ENCODE measurements around the gene OPTN.

The OPTN gene

GRCh38 chr10:13100349-13101294, 659 bp downstream of the OPTN start:
- H3K4me1 Mint-ChIP-seq: peaks cover 12% of the 10 kb centered on the region
- H3K27ac Mint-ChIP-seq: no peak overlapping the region
- H3K27me3 Mint-ChIP-seq (ENCODE audit: low read depth, poor library complexity): peaks cover 23% of the 10 kb centered on the region
- no peak for DNase-seq
- TF ChIP-seq, protein P1, sequence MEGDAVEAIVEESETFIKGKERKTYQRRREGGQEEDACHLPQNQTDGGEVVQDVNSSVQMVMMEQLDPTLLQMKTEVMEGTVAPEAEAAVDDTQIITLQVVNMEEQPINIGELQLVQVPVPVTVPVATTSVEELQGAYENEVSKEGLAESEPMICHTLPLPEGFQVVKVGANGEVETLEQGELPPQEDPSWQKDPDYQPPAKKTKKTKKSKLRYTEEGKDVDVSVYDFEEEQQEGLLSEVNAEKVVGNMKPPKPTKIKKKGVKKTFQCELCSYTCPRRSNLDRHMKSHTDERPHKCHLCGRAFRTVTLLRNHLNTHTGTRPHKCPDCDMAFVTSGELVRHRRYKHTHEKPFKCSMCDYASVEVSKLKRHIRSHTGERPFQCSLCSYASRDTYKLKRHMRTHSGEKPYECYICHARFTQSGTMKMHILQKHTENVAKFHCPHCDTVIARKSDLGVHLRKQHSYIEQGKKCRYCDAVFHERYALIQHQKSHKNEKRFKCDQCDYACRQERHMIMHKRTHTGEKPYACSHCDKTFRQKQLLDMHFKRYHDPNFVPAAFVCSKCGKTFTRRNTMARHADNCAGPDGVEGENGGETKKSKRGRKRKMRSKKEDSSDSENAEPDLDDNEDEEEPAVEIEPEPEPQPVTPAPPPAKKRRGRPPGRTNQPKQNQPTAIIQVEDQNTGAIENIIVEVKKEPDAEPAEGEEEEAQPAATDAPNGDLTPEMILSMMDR (IDR thresholded peaks at IDR 0.05): no peak
- H3K9me3 Mint-ChIP-seq: no peaks in the 10 kb centered on the region
- no peaks in the 10 kb centered on the region for H3K36me3 Mint-ChIP-seq (ENCODE audit: low read depth)
- H3K4me3 Mint-ChIP-seq: peak overlapping the region; percentile 78

DNA sequence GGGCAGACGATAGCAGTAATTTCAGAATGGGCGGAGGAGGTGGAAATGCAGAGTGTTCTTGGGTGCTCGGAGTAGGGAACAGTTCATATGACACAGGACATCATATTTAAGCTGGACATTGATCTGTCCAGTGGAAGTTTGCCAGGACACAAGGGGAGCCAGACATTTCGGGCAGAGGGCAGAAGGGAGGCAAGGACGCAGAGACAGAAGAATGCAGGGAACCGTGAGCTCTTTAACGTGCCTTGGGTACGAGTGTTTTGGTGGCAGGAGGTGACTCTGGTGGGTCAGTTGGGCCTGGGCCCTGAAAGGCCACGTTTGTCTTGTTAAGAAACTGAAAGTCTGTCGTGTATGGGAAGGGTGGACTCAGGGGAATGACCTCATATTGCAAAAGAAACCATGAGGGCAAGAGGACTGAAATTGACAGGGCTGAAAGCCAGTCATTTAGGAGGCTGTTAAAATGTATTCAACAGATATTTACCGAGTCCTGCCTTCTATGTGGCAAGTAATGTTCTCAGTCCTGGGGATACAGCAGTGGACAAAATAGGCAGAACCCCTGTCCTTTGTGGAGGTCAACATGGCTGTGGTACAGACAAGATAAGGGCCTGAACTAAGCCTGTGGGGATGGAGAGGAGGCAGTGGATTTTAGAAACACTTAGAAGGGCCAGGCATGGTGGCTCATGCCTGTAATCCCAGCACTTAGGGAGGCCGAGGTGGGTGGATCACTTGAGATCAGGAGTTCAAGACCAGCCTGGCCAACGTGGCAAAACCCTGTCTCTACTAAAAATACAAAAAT, 2.2 kb downstream of the OPTN start:
- Mint-ChIP-seq H3K36me3 (ENCODE audit: low read depth) (no peaks in the 10 kb centered on the region), H3K4me1 (peaks cover 12% of the 10 kb centered on the region), H3K27me3 (ENCODE audit: low read depth, poor library complexity) (peaks cover 17% of the 10 kb centered on the region), H3K4me3 (no peak overlapping the region), H3K27ac (no peak overlapping the region), H3K9me3 (no peaks in the 10 kb centered on the region)
- TF ChIP-seq, protein P1 (IDR thresholded peaks at IDR 0.05): no peak
- no peak for DNase-seq

DNA sequence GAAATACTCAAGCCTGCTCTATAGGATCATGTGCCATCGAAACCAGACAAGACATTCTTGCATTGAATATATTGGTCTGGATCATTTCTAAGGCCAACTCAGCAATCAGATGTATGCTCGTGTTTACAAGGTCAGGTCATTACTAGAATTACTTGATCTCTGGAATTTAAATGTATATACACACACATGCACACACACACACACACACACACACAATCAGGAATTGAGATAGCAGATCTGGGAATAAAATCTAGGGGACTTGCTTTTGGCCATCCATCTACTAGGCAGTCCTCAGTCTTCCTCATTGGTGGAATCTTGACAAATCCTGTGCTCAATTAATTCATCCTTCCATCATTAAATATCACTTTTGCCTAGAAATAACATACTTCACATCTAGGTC, 3.6 kb downstream of the OPTN start:
- no peaks in the 10 kb centered on the region for H3K9me3 Mint-ChIP-seq
- no peak for DNase-seq
- H3K27me3 Mint-ChIP-seq (ENCODE audit: low read depth, poor library complexity): peaks cover 17% of the 10 kb centered on the region
- no peak overlapping the region for H3K27ac Mint-ChIP-seq
- TF ChIP-seq, protein P1 (IDR thresholded peaks at IDR 0.05): no peak
- no peak overlapping the region for H3K4me3 Mint-ChIP-seq
- H3K36me3 Mint-ChIP-seq (ENCODE audit: low read depth): no peaks in the 10 kb centered on the region
- H3K4me1 Mint-ChIP-seq: peaks cover 12% of the 10 kb centered on the region

- Mint-ChIP-seq H3K4me1 (peaks cover 7% of the 10 kb centered on the region), H3K4me3 (no peak overlapping the region)
- no peak for DNase-seq
These were observed 4.7 kb downstream of the OPTN start for GRCh38 chr10:13104697-13105096.

DNA sequence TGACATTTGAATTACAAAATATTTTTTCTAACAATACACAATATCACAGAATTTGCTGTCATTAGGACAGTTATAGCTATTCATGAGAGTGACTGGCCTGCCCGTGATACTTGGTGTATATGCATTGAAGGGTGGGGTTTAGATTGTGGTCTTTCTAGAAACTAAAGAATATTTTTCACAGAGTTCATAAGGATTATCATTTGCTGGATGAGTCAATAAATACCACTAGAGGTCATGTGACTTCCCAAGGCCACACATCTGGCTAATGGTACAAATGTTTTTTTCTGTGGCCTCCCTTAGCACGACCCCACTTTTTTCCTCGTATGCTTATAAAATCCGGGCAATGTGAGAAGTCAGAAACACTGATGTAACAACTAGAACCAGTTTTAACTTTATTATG, 5.2 kb downstream of the OPTN start:
- H3K4me3 Mint-ChIP-seq: no peak overlapping the region
- peaks cover 7% of the 10 kb centered on the region for H3K4me1 Mint-ChIP-seq
- H3K36me3 Mint-ChIP-seq (ENCODE audit: low read depth): no peaks in the 10 kb centered on the region
- no peaks in the 10 kb centered on the region for H3K9me3 Mint-ChIP-seq
- DNase-seq: no peak
- peaks cover 13% of the 10 kb centered on the region for H3K27me3 Mint-ChIP-seq (ENCODE audit: low read depth, poor library complexity)
- H3K27ac Mint-ChIP-seq: no peak overlapping the region
- TF ChIP-seq, protein P1 (IDR thresholded peaks at IDR 0.05): no peak

More at GRCh38 chr10:13104697-13105096, 4.7 kb downstream of the OPTN start:
- no peaks in the 10 kb centered on the region for H3K9me3 Mint-ChIP-seq
- TF ChIP-seq, protein P1 (IDR thresholded peaks at IDR 0.05): no peak
- no peaks in the 10 kb centered on the region for H3K36me3 Mint-ChIP-seq (ENCODE audit: low read depth)
- peaks cover 13% of the 10 kb centered on the region for H3K27me3 Mint-ChIP-seq (ENCODE audit: low read depth, poor library complexity)
- H3K27ac Mint-ChIP-seq: no peak overlapping the region
